Raji (cell line): ENCODE measurements around the gene MYLK.

Experiments
- POLR2A ChIP-seq: IDR thresholded peaks from 2 replicates; pipeline ENCODE4 v1.6.1; 2011; ENCODE audit warnings: low read depth, low read length, control low read depth; ENCODE audit not compliant: insufficient read depth

The MYLK gene

GRCh38 chr3:123791417-123791816 lies 92.7 kb downstream of the MYLK start:
- TF ChIP-seq POLR2A, result no peak

DNA sequence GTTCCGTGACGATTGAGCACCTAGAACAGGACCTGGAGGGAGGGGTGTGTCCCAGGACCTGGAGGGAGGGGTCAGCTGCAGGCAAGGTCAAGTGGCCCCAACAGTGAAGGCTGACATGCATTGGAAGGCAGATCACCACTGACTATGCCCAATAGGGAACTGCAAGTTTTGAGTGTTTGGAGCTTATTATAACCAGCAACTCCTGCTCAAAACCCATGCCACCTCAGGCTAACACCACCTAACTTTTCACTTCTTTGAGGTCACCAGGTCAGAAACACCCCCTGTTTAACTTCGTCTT lies 93.1 kb downstream of the MYLK start:
- TF ChIP-seq POLR2A, result no peak

GRCh38 chr3:123790254-123791072 lies 93.7 kb downstream of the MYLK start:
- no peak for TF ChIP-seq POLR2A

DNA sequence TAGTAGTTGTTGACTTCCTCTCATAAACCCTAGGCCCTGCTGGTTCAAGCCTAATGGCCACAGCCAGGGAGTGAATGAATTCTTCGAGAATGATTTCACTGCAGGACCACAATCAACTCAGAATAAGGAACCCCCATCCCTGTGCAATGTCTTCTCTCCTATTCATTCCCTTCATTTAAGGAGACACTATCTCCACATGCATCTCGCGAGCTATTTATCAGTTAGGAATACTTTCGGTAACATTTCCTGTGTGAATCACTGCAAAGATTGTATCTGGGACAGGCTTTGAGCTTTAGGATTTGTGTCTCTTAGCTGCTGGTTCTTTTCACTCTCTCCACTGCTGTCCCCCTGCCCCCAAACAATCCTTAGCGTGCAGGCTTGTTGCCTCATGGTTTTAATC lies 94.4 kb downstream of the MYLK start:
- no peak for TF ChIP-seq POLR2A

- no peak for TF ChIP-seq POLR2A
These were observed 95.0 kb downstream of the MYLK start for GRCh38 chr3:123789160-123789559.

DNA sequence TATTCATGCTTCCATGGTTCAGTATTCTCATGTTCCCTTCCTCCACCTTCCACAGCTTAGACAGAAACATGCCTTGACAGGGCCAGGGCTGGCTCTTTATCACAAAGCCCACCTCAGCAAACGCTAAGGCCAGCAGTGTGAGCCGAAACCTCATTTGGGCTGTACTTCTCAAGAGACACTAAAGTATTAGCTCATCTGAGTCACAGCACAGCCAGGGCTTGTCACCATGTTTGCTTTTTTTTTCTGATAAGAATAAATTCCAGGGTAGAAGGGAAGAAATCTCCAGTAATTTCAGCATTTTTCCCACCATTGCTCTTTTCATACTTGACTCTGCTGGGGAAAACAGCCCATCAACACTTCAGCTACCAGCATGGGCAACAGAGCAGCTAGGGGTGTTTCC lies 95.4 kb downstream of the MYLK start:
- TF ChIP-seq POLR2A, result no peak

GRCh38 chr3:123787133-123787532 lies 97.0 kb downstream of the MYLK start:
- TF ChIP-seq POLR2A, result no peak

- TF ChIP-seq POLR2A, result no peak
These were observed 98.5 kb downstream of the MYLK start for GRCh38 chr3:123785602-123786001.

GRCh38 chr3:123783811-123784210 lies 100.3 kb downstream of the MYLK start:
- no peak for TF ChIP-seq POLR2A

GRCh38 chr3:123783050-123783689 lies 101.0 kb downstream of the MYLK start:
- TF ChIP-seq POLR2A, result no peak

DNA sequence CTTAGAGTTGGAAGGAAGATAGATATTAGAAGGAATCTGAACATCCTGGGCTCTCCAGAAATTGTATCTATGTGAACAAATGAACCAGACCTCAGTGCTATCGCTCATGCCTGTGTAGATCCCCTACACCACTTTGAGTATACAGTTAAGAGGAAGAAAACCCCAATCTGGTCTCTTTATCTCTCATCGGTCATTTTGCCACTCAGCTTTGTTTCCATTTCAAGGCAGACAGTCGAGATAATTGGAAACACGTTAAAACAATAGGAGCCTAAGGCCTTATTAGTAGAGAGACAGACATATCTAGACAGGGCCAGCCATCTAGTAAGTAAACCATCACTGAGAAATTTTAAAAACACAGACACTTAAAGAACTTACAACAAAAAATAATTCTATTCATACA lies 101.6 kb downstream of the MYLK start:
- no peak for TF ChIP-seq POLR2A

- TF ChIP-seq POLR2A, result no peak
These were observed 102.4 kb downstream of the MYLK start for GRCh38 chr3:123781571-123782275.

GRCh38 chr3:123781138-123781537 lies 103.0 kb downstream of the MYLK start:
- TF ChIP-seq POLR2A, result no peak

GRCh38 chr3:123780656-123781055 lies 103.5 kb downstream of the MYLK start:
- no peak for TF ChIP-seq POLR2A

- TF ChIP-seq POLR2A, result no peak
These were observed 104.4 kb downstream of the MYLK start for GRCh38 chr3:123779655-123780231.

DNA sequence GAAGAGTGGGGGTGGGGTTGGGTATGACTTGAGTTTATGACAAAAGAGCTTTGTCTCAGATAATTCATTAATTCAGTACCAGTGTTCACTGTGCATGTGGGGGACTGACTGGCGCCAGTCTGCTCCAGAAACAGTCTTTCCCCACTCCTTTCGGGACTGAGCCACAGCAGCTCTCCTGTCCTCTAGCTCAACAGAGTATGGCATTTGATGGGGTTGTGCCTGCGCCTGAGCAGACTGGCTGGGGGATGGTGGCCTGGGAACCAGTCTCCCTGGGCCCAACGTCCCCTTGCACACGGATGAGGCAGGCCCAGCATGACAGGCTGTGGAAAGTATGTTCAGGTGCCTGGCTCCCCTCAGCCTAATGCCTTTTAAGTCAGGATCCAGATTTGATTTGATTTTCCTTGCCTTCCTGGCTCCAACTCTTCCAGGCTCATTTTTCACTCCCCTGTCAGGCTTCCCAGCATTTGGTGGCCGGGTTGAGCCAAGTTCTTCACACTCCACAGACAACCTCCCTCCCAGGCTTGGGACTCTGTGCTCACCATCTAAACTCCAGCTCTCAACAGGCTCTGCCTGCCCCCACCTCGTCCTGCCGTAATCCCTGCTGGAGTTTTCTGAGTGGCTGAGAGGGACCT lies 105.0 kb downstream of the MYLK start:
- no peak for TF ChIP-seq POLR2A

GRCh38 chr3:123778525-123778924 lies 105.6 kb downstream of the MYLK start:
- TF ChIP-seq POLR2A, result no peak
